GM19452 (cell line): ENCODE data around the gene HAGHL.
"Not testable (repeated sequence)": the region's sequence is repeated elsewhere in the genome, so short reads cannot be mapped to it uniquely, and the experiment has no call there.

Experiments used
- ATAC-seq: cut with Tn5 transposase; IDR thresholded peaks from one replicate; pipeline ENCODE4 v1.9.1; 2021; ENCODE audit not compliant: unreplicated experiment

Gene HAGHL

DNA sequence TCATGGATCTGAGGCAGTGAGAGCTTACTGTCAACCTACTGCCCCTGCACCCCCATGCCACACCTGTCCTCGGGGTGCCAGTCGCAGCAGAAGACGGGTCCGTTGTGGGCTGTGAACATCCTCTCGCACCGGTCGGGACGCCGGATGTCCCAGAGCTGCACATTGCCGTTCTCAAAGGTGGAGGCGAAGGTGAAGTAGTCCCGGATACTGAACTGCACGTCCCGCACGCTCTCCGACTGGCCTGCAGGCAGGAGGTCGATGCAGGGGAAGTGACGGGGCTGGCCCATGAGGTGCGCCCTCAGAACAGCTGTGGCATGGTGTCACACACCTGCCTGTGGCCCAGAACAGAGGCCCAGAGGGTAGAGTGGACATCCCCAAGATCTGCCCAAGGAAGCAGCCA lies 39.4 kb upstream of the HAGHL start:
- no peak for ATAC-seq

DNA sequence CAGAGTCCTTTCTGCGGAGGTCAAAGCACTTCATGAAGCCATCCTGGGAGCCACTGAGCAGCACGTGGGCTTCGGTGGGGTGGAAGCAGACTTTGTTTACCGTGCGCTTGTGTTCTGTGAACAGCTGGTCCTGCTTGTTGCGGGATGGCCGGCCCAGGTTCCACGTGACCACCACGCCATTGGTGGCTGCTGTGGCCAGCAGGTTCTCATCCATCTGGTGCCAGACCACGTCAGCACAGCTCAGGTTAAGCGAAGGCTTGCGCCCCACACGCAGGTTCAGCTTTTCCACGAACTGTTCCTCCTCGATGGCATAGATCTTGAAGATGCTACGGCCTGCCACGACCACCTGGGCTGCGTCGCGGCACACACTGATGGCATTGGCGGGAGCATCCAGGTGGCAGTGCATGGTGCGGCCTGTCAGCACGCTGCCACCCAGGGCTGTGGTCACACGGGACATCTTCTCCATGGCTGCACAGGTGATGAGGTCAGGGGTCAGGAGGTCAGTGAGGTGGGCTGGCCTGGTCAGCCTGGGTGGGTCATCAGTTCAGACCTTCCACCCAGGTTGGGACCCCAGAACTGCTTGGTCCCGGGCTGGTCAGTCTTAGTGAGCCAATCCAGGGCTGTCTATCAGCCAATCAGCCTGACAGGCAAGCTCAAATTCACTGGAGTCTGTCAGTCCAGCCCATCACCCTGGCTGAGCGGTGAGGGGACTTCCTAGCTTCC lies 37.6 kb upstream of the HAGHL start:
- no peak for ATAC-seq

- ATAC-seq = not testable (repeated sequence)
Observed at GRCh38 chr16:691242-691641, 35.7 kb upstream of the HAGHL start.

DNA sequence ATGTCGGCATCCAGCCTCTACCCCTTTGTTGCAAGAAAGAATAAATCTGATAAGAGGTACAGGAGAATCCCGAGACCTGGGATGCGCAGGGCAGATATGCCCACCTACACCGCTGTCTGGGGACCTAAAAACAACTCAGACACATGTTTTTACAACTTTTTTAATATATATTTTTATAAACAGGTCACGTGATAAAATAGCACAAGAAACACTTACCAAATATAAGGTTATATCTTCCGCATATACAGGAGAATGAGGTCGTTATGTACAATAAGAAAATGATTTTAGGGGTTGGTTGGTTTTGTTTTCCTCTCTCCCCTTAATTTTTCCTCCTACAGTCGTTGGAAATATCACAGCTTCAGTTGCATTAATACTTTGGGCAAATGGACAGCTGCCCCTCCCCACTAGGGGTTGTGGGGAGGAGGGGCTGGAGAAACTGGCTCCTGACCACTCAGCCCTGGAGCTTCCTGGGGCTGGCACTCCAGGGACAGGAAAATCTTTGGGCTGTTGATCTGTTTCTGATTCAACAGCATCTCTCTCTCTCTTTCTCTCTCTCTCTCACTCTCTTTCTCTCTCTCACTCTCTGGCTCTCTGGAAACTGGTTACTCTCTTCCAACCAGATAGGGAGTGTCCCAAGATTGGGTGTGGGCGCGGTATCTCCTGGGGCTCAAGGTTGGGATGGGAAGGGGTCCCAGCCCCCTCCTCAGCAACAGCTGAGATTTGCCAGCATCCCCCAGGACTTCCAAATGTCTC lies 34.4 kb upstream of the HAGHL start:
- no peak for ATAC-seq

- ATAC-seq = no peak
Observed at GRCh38 chr16:693364-693763, 33.5 kb upstream of the HAGHL start.

- ATAC-seq = no peak
Observed at GRCh38 chr16:693766-694165, 33.1 kb upstream of the HAGHL start.

DNA sequence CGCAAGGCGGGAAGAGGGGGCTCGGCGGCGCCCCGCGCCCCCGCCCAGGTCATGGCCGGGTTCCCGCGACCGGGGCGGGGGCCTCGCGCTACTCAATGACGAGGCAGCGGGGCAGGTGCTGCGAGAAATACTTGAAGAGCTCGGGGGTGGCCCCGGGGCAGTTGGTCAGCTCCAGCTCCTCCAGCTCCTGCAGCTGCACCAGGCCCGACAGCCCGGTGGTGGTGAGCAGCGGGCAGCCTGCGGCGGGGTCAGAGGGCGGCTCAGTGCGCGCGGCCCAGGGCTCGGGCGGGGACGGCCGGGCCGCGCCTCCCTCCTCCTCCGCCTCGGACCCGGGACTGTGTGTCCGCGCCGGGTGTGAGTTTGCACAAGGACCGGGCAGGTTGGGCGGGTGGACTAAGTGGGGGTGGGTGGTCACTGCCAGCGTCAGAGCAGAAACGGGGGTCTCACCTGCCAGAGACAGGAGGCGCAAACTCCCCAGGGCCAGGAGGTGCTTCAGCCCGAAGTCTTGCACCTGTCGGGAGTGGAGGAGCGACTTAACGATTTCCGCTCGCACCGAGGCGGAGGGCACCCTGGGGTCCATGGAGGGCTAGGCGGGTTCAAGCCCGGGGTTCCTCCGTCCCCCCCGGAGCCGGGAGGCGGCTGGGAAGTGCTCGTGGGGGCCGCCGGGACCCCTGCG lies 32.6 kb upstream of the HAGHL start:
- ATAC-seq = no peak

GRCh38 chr16:694863-695354 lies 32.0 kb upstream of the HAGHL start:
- ATAC-seq = no peak

- ATAC-seq = no peak
Observed at GRCh38 chr16:695355-696089, 31.4 kb upstream of the HAGHL start.

- ATAC-seq = no peak
Observed at GRCh38 chr16:698911-699671, 27.8 kb upstream of the HAGHL start.

- ATAC-seq = no peak
Observed at GRCh38 chr16:700684-701584, 26.0 kb upstream of the HAGHL start.

DNA sequence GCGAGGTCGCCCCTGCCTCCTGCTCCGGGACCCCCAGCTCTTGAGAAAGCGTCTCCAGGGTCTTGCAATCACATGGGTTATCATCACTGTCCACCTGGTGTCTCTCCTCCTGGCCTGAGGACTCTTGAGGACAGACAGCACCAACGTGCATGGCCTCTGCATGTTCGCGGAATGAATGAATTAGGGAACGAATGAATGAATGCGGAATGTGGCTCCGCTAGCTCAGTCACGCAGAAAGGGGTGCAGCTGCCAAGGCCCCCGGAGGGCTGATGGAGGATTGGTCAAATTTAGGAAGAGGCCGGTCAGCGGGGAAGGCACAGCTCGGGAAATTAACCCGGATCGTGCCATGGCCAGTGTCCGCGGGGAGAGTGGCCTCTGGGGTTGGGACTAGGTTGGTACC lies 24.6 kb upstream of the HAGHL start:
- ATAC-seq = no peak

DNA sequence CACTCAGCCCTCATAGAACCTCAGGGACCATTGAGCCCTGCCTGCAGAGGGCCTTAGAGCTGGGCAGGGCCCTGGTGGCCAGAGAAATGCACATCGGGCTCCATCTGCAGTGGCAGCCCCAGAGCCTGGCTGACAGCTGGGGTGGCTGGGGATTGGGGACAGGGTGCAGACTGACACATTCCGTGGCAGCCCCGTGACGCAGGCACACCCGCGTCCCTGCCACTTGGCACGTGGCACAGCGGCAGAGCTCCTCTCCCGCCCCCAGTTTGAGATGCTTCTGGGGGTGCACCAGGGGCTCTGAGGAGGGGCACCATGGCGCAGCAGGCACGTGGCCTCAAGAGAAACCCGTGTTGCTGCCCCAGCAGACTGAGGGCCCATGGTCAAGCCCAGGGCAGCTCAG lies 23.5 kb upstream of the HAGHL start:
- ATAC-seq = no peak

DNA sequence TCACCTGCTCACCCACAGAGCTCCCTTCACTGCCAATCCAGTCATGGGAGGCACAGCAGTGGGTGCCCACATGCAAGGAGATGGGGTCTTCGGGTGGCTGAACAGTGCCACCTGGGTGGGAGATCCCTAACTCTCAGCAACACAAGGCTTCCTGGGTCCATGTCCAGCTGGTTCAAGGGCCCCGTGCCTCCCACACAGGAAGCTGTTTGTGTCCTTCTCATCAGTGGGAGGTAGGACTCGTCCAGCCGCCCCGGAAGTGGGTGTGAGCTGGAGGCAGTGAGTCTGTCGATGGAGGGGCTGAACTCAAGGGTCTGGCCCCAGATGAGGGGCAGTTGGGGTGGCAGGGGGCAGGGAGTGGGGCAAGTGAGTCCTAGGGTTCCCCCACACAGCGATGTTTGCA lies 22.9 kb upstream of the HAGHL start:
- ATAC-seq = no peak

DNA sequence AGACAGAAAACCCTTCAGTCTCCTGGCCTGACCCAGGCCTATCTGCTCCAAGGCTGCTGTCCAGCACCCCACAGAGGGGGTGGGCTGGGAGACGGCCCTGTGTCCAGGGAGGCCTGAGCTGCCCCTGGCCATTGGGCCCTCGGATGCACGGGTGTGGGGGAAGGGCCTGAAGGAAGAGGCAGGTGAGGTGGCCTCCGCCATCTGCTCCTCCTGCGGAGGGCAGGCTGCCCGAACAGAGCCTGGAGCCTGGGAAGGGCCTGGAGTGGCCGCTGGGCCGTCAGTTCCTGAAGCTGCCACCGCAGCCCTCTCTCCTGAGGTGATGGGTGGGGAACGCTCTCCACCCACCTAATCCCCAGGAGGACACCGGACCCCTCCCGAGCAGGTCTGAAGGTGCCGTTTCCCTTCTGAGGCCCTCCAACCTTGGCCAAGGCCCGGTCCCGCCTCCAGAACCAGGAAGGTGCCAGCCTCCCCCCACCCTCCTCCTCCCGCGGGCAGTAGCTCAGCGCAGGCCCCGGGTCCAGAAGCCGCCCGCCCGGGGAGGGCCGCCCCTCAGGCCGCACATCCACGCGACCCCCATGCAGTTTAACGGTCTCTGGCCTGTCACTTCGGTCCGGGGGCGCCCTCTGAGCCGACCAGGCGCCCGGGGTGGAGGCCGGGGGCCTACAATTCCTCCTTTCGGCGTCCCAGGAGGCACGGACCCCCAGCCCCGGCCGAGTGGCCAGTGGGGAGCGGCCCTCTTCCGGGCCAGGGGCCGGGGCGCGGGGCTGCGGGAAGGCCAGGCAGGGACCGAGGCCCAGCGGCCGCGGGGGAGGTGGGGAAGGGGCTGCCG lies 22.1 kb upstream of the HAGHL start:
- no peak for ATAC-seq

GRCh38 chr16:705431-706188 lies 21.3 kb upstream of the HAGHL start, which contains the start of gene FBXL16:
TSS of gene FBXL16 (minus strand) at chr16:705801. CDS start at chr16:697405, 8,396 bp downstream.
- no peak for ATAC-seq

- no peak for ATAC-seq
Observed at GRCh38 chr16:706189-707061, 20.5 kb upstream of the HAGHL start.
